NB4 (cell line): ENCODE data around the gene TXNRD3.

Experiments used
- DNase-seq: peaks from one replicate; pipeline ENCODE4 v3.0.0; 2010; ENCODE audit warnings: low read depth
- H3K4me3 ChIP-seq: one replicate; pipeline ENCODE4 v1.5.1; 2011; ENCODE audit warnings: mild to moderate bottlenecking, low read depth, low read length, moderate library complexity
- CTCF ChIP-seq: IDR thresholded peaks from one replicate; pipeline ENCODE4 v1.5.1; 2012; ENCODE audit warnings: low read depth, low read length
- MAX ChIP-seq: IDR thresholded peaks from 2 replicates; pipeline ENCODE4 v1.6.1; 2011; ENCODE audit warnings: low read depth, low read length
- MYC ChIP-seq: IDR thresholded peaks from 2 replicates; pipeline ENCODE4 v1.6.1; 2011; ENCODE audit warnings: low read depth, low read length
- POLR2A ChIP-seq: IDR thresholded peaks from 2 replicates; pipeline ENCODE4 v1.6.1; 2011; ENCODE audit warnings: mild to moderate bottlenecking; ENCODE audit not compliant: insufficient read length; ENCODE audit errors: extremely low read depth

Gene TXNRD3

GRCh38 chr3:126621627-126622345 is 33.1 kb downstream of the TXNRD3 start:
- TF ChIP-seq CTCF (no peak), MAX (no peak), MYC (no peak), POLR2A (no peak)
- no peak for DNase-seq
- H3K4me3 ChIP-seq = no peak overlapping the region

- DNase-seq = no peak
- H3K4me3 ChIP-seq = no peak overlapping the region
- TF ChIP-seq CTCF (no peak), MAX (no peak), MYC (no peak), POLR2A (no peak)
Measured at GRCh38 chr3:126621171-126621570, 33.8 kb downstream of the TXNRD3 start.

- H3K4me3 ChIP-seq = no peak overlapping the region
- TF ChIP-seq MYC (no peak), MAX (no peak), CTCF (no peak), POLR2A (no peak)
- DNase-seq = no peak
Measured at GRCh38 chr3:126620738-126621137, 34.2 kb downstream of the TXNRD3 start.

- DNase-seq = no peak
- no peak overlapping the region for H3K4me3 ChIP-seq
- no peak for TF ChIP-seq MAX
- TF ChIP-seq MYC = no peak
Measured at GRCh38 chr3:126618760-126619159, 36.2 kb downstream of the TXNRD3 start.

GRCh38 chr3:126618021-126618420 is 36.9 kb downstream of the TXNRD3 start:
- no peak overlapping the region for H3K4me3 ChIP-seq
- DNase-seq = no peak
- TF ChIP-seq CTCF (no peak), POLR2A (no peak), MYC (no peak), MAX (no peak)

- TF ChIP-seq CTCF (no peak), POLR2A (no peak), MAX (no peak), MYC (no peak)
- peak; percentile 37 for DNase-seq
Measured at GRCh38 chr3:126617571-126617970, 37.4 kb downstream of the TXNRD3 start.

More at GRCh38 chr3:126617571-126617970, 37.4 kb downstream of the TXNRD3 start:
- H3K4me3 ChIP-seq = no peak overlapping the region
